OCI-LY7 (cell line): ENCODE data around the gene PXDN. TPM values are rescaled to one million over a fixed set of nuclear protein-coding genes. Genes with fewer than 3 reads are reported as not detected.

Experiments
- BruUV-seq: library from RNA; stranded (reverse); fragments of 400-500 nt; replicated peaks from 2 replicates; lab custom pipeline; 2021; lab: Mats Ljungman, UMichigan
- CTCF ChIA-PET: fragments of 300-600 bp; sonication (Branson Sonifier 250); formaldehyde crosslinking; loops from one replicate; lab custom pipeline; 2022; ENCODE audit warnings: antibody characterized with exemption; ENCODE audit not compliant: unreplicated experiment; lab: Charles Lee
- POLR2A ChIA-PET: fragments of 300-600 bp; sonication (Branson Sonifier 250); formaldehyde crosslinking; loops from one replicate; lab custom pipeline; 2022; ENCODE audit warnings: antibody characterized with exemption; lab: Charles Lee
- DNase-seq: peaks from one replicate; pipeline ENCODE4 v3.0.0-alpha.2; 2015; ENCODE audit warnings: low spot score
- H2AFZ ChIP-seq: fragments of 200-600 bp; sonication (generic), shearing (Covaris generic); 2 replicates; pipeline ENCODE4 v1.6.1; 2014; ENCODE audit warnings: mild to moderate bottlenecking, antibody characterized with exemption, low read length, moderate library complexity
- H3K27ac ChIP-seq: fragments of 200-600 bp; sonication (generic); 2 replicates; pipeline ENCODE4 v1.5.1; 2014; ENCODE audit warnings: mixed run types, low read depth, mild to moderate bottlenecking, moderate library complexity, low read length, inconsistent platforms; ENCODE audit not compliant: poor library complexity, severe bottlenecking
- H3K36me3 ChIP-seq: fragments of 200-600 bp; sonication (generic); 2 replicates; pipeline ENCODE4 v1.6.1; 2014; ENCODE audit warnings: mild to moderate bottlenecking, antibody characterized with exemption, low read length, moderate library complexity, mixed read lengths; ENCODE audit not compliant: insufficient read depth
- H3K4me1 ChIP-seq: fragments of 200-600 bp; sonication (generic); 2 replicates; pipeline ENCODE4 v1.5.1; 2014; ENCODE audit warnings: mild to moderate bottlenecking, low read length; ENCODE audit not compliant: insufficient read depth, poor library complexity, severe bottlenecking
- H3K4me2 ChIP-seq: fragments of 200-600 bp; sonication (generic); 2 replicates; pipeline ENCODE4 v1.6.1; 2014; ENCODE audit warnings: mild to moderate bottlenecking, low read length
- H3K4me3 ChIP-seq: fragments of 200-600 bp; sonication (generic); 2 replicates; pipeline ENCODE4 v1.5.1; 2014; ENCODE audit warnings: mild to moderate bottlenecking, low read depth, low read length; ENCODE audit not compliant: poor library complexity, severe bottlenecking
- H3K79me2 ChIP-seq: fragments of 200-600 bp; sonication (generic); 2 replicates; pipeline ENCODE4 v1.6.1; 2016; ENCODE audit warnings: low read depth, mild to moderate bottlenecking, low read length, moderate library complexity, mixed read lengths; ENCODE audit not compliant: insufficient read depth
- H3K9me2 ChIP-seq: fragments of 200-600 bp; sonication (generic); 2 replicates; pipeline ENCODE4 v1.6.1; 2016; ENCODE audit warnings: mild to moderate bottlenecking, low read length, mixed read lengths; ENCODE audit not compliant: insufficient read depth
- H3K9me3 ChIP-seq: fragments of 200-600 bp; sonication (generic); 2 replicates; pipeline ENCODE4 v1.6.1; 2014; ENCODE audit warnings: mild to moderate bottlenecking, mixed run types, low read length, mixed read lengths
- H4K20me1 ChIP-seq: fragments of 200-600 bp; sonication (generic); 2 replicates; pipeline ENCODE4 v1.6.1; 2014; ENCODE audit warnings: mild to moderate bottlenecking, antibody characterized with exemption, low read length, moderate library complexity, mixed read lengths; ENCODE audit not compliant: insufficient read depth
- CTCF ChIP-seq: fragments of 200-600 bp; sonication (generic); conservative IDR thresholded peaks from 2 replicates; pipeline ENCODE4 v1.5.1; 2014; ENCODE audit warnings: mild to moderate bottlenecking, antibody characterized with exemption, low read length, moderate library complexity, mixed read lengths
- EZH2phosphoT487 ChIP-seq: fragments of 200-600 bp; sonication (generic); IDR thresholded peaks from 2 replicates; pipeline ENCODE4 v1.6.1; 2018; ENCODE audit warnings: low read depth, borderline replicate concordance, mild to moderate bottlenecking, mixed run types, antibody characterized with exemption, low read length, moderate library complexity, mixed read lengths
- intact Hi-C: fragments of 100-400 bp; cut with micrococcal nuclease; formaldehyde crosslinking; loops from one replicate; pipeline ENCODE4 v1.10.0; 2022; ENCODE audit not compliant: unreplicated experiment
- total RNA-seq, 2 experiments: library from RNA; depleted of rRNA in 1 of 2; stranded (reverse); fragments of >200 nt in 1 of 2; shearing (Covaris generic) in 1 of 2; gene quantifications; 2 replicates each; pipeline ENCODE4 v1.2.3, GENCODE V29; 2014 to 2022

Gene PXDN
- total RNA-seq, 2 experiments from 2014 or later, result not detected

- Histone ChIP-seq H3K4me3 (no peak overlapping the region), H3K27ac (no peak overlapping the region), H3K4me1 (no peaks in the 10 kb centered on the region), H3K36me3 (no peaks in the 10 kb centered on the region), H3K9me2 (no peaks in the 10 kb centered on the region), H2AFZ (no peak overlapping the region), H3K79me2 (no peaks in the 10 kb centered on the region), H3K4me2 (no peak overlapping the region), H3K9me3 (0 out of 2 replicates have a peak, but pooled peaks cover 6% of the 10 kb centered on the region), H4K20me1 (no peaks in the 10 kb centered on the region)
- BruUV-seq, result no TSS peak
- ChIA-PET POLR2A (no interaction called here), CTCF (no interaction called here)
- intact Hi-C loops, result no loop called here
- no peak for DNase-seq
- no peak for TF ChIP-seq CTCF
- TF ChIP-seq EZH2phosphoT487, result no peak
Measured at GRCh38 chr2:1595274-1595673, 149.0 kb downstream of the PXDN start.

GRCh38 chr2:1594373-1595171, 149.7 kb downstream of the PXDN start:
- H4K20me1 ChIP-seq, result no peaks in the 10 kb centered on the region
- CTCF ChIA-PET, result no interaction called here
- H3K79me2 ChIP-seq, result no peaks in the 10 kb centered on the region
- H3K9me2 ChIP-seq, result no peaks in the 10 kb centered on the region
- no peaks in the 10 kb centered on the region for H3K4me1 ChIP-seq
- H3K4me2 ChIP-seq, result no peak overlapping the region
- DNase-seq, result no peak
- POLR2A ChIA-PET, result interaction anchor here (0.6 kb wide), 1 partner anchor 254 kb away, joined by 3 read pairs; no protein-coding TSS in a partner anchor
- TF ChIP-seq CTCF (no peak), EZH2phosphoT487 (no peak)
- no TSS peak for BruUV-seq
- H3K36me3 ChIP-seq, result no peaks in the 10 kb centered on the region
- H3K4me3 ChIP-seq, result no peak overlapping the region
- intact Hi-C loops, result loop anchor here (5.0 kb wide), 2 partner anchors 63 to 158 kb away; no protein-coding TSS in a partner anchor
- H2AFZ ChIP-seq, result no peak overlapping the region
- no peak overlapping the region for H3K27ac ChIP-seq
- H3K9me3 ChIP-seq, result 0 out of 2 replicates have a peak, but pooled peaks cover 6% of the 10 kb centered on the region

GRCh38 chr2:1594123-1594372, 150.3 kb downstream of the PXDN start:
- no peak overlapping the region for H2AFZ ChIP-seq
- no peaks in the 10 kb centered on the region for H4K20me1 ChIP-seq
- H3K4me2 ChIP-seq, result no peak overlapping the region
- POLR2A ChIA-PET, result interaction anchor here (0.6 kb wide), 1 partner anchor 255 kb away, joined by 3 read pairs; no protein-coding TSS in a partner anchor
- no peaks in the 10 kb centered on the region for H3K9me2 ChIP-seq
- H3K36me3 ChIP-seq, result no peaks in the 10 kb centered on the region
- intact Hi-C loops, result loop anchor here (5.0 kb wide), 2 partner anchors 63 to 158 kb away; no protein-coding TSS in a partner anchor
- TF ChIP-seq EZH2phosphoT487 (no peak), CTCF (no peak)
- 0 out of 2 replicates have a peak, but pooled peaks cover 6% of the 10 kb centered on the region for H3K9me3 ChIP-seq
- no peaks in the 10 kb centered on the region for H3K79me2 ChIP-seq
- BruUV-seq, result no TSS peak
- no peaks in the 10 kb centered on the region for H3K4me1 ChIP-seq
- H3K27ac ChIP-seq, result no peak overlapping the region
- CTCF ChIA-PET, result no interaction called here
- H3K4me3 ChIP-seq, result no peak overlapping the region
- no peak for DNase-seq
